ENCODE measurements around the gene IDUA.

DNA sequence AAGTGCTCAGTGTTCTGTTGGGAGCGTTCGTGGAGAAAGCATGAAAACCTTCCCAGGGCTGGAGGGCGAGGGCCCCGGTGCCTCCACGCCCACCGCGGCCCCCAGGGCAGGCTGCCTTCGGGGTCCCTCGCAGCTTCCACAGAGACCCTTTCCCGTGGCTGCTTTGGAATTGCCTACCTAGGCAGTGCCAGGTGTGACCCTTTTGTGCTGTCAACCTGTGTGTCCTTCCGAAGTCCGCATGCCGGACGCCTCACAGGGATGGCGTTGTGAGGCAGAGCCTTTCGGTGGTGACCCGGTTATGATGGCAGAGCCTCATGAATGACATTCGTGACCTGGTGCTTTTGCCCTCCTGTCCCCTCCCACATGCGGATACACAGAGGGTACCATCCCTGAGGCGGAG is 37.2 kb upstream of the IDUA start:
- no peak for TF ChIP-seq POLR2A (IDR thresholded peaks at IDR 0.05; ENCODE audit: low read depth, low read length)
- TF ChIP-seq SMAD1 (IDR thresholded peaks at IDR 0.05; ENCODE audit: low read depth, partially characterized antibody), result no peak

Data from GM12878 (cell line).